ENCODE results near the gene ZMYM4. TPM values are rescaled to one million over a fixed set of nuclear protein-coding genes. Genes with fewer than 3 reads are reported as not detected.

ZMYM4 gene
- total and polyA plus RNA-seq, 10 of the 15 experiments (the other 5 are each of a cell fraction or from before 2014, with no cell fraction given), result 8.0 to 37.0 (median 28.1) TPM

DNA sequence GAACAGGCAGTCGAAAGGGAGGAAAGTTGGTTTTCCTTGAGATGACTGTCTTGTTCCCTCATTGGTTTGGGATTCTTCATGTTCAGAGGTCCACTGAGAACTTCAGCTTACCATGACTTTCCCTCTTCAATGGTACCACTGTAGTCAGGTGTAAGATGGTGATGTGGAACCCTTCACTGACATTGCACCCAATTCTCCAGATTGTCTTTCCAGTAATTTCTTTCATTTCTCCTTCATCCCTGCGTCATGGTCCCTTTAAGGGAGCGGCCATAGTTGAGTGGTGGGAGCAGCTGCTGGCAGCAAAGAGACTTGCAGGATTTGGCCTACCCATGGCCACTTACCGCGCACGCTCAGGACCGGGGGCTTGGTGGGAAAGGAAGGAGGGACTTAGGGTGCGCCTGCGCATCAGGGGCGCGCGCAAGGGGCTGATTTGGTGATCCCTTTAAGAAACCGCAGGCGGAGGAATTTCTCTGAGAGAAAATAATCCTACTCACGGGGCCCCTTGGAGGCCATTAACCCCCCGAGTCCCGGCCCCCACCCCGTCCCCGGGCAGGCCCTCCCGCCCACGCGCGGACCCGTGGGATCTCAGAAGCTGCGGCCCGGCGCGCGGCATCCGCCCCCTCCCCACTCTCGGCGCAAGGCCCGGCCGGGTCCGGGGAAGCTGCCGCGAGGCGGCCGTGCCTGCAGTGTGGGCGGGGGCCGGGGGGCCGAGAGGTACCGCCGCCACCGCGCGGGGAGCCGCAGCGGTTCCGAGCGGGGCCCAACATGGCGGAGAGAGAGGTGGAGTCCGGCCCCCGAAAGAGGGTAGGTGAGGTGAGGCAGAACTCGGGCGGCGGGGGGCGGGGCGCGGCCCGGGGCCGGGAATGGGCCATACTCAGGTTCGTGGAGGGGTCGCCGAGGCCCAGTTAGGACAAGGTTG is at the start of gene ZMYM4 (continued):
- TF ChIP-seq, protein P1, sequence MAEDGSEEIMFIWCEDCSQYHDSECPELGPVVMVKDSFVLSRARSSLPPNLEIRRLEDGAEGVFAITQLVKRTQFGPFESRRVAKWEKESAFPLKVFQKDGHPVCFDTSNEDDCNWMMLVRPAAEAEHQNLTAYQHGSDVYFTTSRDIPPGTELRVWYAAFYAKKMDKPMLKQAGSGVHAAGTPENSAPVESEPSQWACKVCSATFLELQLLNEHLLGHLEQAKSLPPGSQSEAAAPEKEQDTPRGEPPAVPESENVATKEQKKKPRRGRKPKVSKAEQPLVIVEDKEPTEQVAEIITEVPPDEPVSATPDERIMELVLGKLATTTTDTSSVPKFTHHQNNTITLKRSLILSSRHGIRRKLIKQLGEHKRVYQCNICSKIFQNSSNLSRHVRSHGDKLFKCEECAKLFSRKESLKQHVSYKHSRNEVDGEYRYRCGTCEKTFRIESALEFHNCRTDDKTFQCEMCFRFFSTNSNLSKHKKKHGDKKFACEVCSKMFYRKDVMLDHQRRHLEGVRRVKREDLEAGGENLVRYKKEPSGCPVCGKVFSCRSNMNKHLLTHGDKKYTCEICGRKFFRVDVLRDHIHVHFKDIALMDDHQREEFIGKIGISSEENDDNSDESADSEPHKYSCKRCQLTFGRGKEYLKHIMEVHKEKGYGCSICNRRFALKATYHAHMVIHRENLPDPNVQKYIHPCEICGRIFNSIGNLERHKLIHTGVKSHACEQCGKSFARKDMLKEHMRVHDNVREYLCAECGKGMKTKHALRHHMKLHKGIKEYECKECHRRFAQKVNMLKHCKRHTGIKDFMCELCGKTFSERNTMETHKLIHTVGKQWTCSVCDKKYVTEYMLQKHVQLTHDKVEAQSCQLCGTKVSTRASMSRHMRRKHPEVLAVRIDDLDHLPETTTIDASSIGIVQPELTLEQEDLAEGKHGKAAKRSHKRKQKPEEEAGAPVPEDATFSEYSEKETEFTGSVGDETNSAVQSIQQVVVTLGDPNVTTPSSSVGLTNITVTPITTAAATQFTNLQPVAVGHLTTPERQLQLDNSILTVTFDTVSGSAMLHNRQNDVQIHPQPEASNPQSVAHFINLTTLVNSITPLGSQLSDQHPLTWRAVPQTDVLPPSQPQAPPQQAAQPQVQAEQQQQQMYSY (CRISPR knock-in tag; IDR thresholded peaks at IDR 0.05), result no peak
- TF ChIP-seq, protein P2, sequence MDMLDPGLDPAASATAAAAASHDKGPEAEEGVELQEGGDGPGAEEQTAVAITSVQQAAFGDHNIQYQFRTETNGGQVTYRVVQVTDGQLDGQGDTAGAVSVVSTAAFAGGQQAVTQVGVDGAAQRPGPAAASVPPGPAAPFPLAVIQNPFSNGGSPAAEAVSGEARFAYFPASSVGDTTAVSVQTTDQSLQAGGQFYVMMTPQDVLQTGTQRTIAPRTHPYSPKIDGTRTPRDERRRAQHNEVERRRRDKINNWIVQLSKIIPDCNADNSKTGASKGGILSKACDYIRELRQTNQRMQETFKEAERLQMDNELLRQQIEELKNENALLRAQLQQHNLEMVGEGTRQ (IDR thresholded peaks at IDR 0.05; ENCODE audit: borderline replicate concordance, low read depth, low read length), result no peak
- TF ChIP-seq ZZZ3 (IDR thresholded peaks at IDR 0.05; ENCODE audit: control insufficient read depth, insufficient read length, low read depth) (no peak), CBX3 (IDR thresholded peaks at IDR 0.05; ENCODE audit: borderline replicate concordance, low read depth) (no peak), NRF1 (conservative IDR thresholded peaks at IDR 0.05; ENCODE audit: low read depth, low read length) (peak; percentile 95), SIN3A (IDR thresholded peaks at IDR 0.05; ENCODE audit: low read depth, low read length) (0 out of 2 replicates have a peak, but pooled peaks have one; percentile 27), ZNF622 (IDR thresholded peaks at IDR 0.05) (no peak), SREBF1 (IDR thresholded peaks at IDR 0.05; ENCODE audit: low read length) (no peak), TBL1XR1 (IDR thresholded peaks at IDR 0.05; ENCODE audit: low read depth, low read length) (no peak)
- TF ChIP-seq, protein P3, sequence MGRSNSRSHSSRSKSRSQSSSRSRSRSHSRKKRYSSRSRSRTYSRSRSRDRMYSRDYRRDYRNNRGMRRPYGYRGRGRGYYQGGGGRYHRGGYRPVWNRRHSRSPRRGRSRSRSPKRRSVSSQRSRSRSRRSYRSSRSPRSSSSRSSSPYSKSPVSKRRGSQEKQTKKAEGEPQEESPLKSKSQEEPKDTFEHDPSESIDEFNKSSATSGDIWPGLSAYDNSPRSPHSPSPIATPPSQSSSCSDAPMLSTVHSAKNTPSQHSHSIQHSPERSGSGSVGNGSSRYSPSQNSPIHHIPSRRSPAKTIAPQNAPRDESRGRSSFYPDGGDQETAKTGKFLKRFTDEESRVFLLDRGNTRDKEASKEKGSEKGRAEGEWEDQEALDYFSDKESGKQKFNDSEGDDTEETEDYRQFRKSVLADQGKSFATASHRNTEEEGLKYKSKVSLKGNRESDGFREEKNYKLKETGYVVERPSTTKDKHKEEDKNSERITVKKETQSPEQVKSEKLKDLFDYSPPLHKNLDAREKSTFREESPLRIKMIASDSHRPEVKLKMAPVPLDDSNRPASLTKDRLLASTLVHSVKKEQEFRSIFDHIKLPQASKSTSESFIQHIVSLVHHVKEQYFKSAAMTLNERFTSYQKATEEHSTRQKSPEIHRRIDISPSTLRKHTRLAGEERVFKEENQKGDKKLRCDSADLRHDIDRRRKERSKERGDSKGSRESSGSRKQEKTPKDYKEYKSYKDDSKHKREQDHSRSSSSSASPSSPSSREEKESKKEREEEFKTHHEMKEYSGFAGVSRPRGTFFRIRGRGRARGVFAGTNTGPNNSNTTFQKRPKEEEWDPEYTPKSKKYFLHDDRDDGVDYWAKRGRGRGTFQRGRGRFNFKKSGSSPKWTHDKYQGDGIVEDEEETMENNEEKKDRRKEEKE (IDR thresholded peaks at IDR 0.05), result no peak
- TF ChIP-seq, protein P4, sequence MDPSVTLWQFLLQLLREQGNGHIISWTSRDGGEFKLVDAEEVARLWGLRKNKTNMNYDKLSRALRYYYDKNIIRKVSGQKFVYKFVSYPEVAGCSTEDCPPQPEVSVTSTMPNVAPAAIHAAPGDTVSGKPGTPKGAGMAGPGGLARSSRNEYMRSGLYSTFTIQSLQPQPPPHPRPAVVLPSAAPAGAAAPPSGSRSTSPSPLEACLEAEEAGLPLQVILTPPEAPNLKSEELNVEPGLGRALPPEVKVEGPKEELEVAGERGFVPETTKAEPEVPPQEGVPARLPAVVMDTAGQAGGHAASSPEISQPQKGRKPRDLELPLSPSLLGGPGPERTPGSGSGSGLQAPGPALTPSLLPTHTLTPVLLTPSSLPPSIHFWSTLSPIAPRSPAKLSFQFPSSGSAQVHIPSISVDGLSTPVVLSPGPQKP (IDR thresholded peaks at IDR 0.05; ENCODE audit: low read depth, low read length), result no peak
- TF ChIP-seq, protein P5, sequence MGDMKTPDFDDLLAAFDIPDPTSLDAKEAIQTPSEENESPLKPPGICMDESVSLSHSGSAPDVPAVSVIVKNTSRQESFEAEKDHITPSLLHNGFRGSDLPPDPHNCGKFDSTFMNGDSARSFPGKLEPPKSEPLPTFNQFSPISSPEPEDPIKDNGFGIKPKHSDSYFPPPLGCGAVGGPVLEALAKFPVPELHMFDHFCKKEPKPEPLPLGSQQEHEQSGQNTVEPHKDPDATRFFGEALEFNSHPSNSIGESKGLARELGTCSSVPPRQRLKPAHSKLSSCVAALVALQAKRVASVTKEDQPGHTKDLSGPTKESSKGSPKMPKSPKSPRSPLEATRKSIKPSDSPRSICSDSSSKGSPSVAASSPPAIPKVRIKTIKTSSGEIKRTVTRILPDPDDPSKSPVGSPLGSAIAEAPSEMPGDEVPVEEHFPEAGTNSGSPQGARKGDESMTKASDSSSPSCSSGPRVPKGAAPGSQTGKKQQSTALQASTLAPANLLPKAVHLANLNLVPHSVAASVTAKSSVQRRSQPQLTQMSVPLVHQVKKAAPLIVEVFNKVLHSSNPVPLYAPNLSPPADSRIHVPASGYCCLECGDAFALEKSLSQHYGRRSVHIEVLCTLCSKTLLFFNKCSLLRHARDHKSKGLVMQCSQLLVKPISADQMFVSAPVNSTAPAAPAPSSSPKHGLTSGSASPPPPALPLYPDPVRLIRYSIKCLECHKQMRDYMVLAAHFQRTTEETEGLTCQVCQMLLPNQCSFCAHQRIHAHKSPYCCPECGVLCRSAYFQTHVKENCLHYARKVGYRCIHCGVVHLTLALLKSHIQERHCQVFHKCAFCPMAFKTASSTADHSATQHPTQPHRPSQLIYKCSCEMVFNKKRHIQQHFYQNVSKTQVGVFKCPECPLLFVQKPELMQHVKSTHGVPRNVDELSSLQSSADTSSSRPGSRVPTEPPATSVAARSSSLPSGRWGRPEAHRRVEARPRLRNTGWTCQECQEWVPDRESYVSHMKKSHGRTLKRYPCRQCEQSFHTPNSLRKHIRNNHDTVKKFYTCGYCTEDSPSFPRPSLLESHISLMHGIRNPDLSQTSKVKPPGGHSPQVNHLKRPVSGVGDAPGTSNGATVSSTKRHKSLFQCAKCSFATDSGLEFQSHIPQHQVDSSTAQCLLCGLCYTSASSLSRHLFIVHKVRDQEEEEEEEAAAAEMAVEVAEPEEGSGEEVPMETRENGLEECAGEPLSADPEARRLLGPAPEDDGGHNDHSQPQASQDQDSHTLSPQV (IDR thresholded peaks at IDR 0.05), result 0 out of 2 replicates have a peak, but pooled peaks have one; percentile 38
- TF ChIP-seq, protein P6, sequence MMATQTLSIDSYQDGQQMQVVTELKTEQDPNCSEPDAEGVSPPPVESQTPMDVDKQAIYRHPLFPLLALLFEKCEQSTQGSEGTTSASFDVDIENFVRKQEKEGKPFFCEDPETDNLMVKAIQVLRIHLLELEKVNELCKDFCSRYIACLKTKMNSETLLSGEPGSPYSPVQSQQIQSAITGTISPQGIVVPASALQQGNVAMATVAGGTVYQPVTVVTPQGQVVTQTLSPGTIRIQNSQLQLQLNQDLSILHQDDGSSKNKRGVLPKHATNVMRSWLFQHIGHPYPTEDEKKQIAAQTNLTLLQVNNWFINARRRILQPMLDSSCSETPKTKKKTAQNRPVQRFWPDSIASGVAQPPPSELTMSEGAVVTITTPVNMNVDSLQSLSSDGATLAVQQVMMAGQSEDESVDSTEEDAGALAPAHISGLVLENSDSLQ (IDR thresholded peaks at IDR 0.05), result peak; percentile 34; the same call in 1 of the 2 replicates

Data from GM12878 (cell line).